ENCODE data around the gene LCMT1.

- TF ChIP-seq MXI1 (IDR thresholded peaks at IDR 0.05; ENCODE audit: borderline replicate concordance, low read depth, low read length) (no peak), POLR2A (IDR thresholded peaks at IDR 0.05; ENCODE audit: low read depth, low read length) (no peak), MAFK (IDR thresholded peaks at IDR 0.05; ENCODE audit: low read depth, low read length) (no peak), FOS (IDR thresholded peaks at IDR 0.05; ENCODE audit: low read depth, low read length) (no peak), RCOR1 (IDR thresholded peaks at IDR 0.05; ENCODE audit: insufficient replicate concordance, low read length) (no peak), ELK1 (IDR thresholded peaks at IDR 0.05; ENCODE audit: borderline replicate concordance, low read depth, low read length) (no peak), RFX5 (IDR thresholded peaks at IDR 0.05; ENCODE audit: low read depth, low read length) (no peak)
- TF ChIP-seq, protein P1, sequence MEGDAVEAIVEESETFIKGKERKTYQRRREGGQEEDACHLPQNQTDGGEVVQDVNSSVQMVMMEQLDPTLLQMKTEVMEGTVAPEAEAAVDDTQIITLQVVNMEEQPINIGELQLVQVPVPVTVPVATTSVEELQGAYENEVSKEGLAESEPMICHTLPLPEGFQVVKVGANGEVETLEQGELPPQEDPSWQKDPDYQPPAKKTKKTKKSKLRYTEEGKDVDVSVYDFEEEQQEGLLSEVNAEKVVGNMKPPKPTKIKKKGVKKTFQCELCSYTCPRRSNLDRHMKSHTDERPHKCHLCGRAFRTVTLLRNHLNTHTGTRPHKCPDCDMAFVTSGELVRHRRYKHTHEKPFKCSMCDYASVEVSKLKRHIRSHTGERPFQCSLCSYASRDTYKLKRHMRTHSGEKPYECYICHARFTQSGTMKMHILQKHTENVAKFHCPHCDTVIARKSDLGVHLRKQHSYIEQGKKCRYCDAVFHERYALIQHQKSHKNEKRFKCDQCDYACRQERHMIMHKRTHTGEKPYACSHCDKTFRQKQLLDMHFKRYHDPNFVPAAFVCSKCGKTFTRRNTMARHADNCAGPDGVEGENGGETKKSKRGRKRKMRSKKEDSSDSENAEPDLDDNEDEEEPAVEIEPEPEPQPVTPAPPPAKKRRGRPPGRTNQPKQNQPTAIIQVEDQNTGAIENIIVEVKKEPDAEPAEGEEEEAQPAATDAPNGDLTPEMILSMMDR (conservative IDR thresholded peaks at IDR 0.05; ENCODE audit: low read depth, low read length): no peak
- TF ChIP-seq, protein P2, sequence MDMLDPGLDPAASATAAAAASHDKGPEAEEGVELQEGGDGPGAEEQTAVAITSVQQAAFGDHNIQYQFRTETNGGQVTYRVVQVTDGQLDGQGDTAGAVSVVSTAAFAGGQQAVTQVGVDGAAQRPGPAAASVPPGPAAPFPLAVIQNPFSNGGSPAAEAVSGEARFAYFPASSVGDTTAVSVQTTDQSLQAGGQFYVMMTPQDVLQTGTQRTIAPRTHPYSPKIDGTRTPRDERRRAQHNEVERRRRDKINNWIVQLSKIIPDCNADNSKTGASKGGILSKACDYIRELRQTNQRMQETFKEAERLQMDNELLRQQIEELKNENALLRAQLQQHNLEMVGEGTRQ (IDR thresholded peaks at IDR 0.05; ENCODE audit: low read depth, low read length): no peak
Measured at GRCh38 chr16:25177831-25178688, 66.5 kb downstream of the LCMT1 start.

Data from IMR-90 (cell line).